ENCODE results near the gene ARHGDIG. TPM values are rescaled to one million over a fixed set of nuclear protein-coding genes. Genes with fewer than 3 reads are reported as not detected.

Gene ARHGDIG
- total RNA-seq, 2 experiments from 2014 or later = not detected

DNA sequence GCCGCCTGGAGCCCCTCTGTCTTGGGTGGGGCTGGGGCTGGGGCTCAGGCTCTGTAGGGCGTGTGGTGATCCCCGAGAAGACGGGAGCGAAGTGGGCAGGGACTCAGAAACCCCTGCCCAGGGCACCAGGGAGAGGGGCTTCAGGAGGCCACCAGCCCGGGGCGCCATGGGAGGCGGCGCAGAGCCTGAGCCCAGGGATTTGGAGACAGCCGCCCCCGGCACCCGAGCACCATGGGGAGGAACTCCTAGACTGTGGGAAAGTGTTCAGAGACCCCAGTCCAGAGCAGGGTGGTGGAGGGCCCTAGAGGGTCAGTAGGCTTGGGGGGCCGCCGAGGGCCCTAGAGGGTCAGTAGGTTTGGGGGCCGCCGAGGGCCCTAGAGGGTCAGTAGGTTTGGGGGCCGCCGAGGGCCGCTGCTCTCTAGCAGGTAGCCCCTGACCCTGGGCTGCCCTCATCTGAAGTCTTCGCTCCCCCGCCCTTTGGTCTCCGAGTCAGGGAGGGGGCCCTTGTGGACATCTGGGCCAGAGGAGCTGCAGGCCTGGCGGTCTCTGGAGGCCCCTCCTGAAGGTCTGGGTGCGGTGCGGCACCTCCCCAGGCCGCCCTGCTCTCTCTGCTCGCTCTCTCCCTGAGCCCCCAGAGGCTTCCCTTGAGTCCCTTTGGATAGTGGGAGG lies 734 bp downstream of the ARHGDIG start:
- Mint-ChIP-seq H3K4me3 (no peak overlapping the region), H3K9me3 (no peaks in the 10 kb centered on the region), H3K27me3 (peaks cover 12% of the 10 kb centered on the region), H3K36me3 (ENCODE audit: low read depth) (no peaks in the 10 kb centered on the region), H3K4me1 (ENCODE audit: low read depth) (peaks cover 8% of the 10 kb centered on the region), H3K27ac (no peak overlapping the region)
- intact Hi-C loops (cut with micrococcal nuclease) = no loop called here
- ChIA-PET POLR2A (no interaction called here), CTCF (no interaction called here)
- DNase-seq (no peak), ATAC-seq (no peak)
- TF ChIP-seq, protein P1, sequence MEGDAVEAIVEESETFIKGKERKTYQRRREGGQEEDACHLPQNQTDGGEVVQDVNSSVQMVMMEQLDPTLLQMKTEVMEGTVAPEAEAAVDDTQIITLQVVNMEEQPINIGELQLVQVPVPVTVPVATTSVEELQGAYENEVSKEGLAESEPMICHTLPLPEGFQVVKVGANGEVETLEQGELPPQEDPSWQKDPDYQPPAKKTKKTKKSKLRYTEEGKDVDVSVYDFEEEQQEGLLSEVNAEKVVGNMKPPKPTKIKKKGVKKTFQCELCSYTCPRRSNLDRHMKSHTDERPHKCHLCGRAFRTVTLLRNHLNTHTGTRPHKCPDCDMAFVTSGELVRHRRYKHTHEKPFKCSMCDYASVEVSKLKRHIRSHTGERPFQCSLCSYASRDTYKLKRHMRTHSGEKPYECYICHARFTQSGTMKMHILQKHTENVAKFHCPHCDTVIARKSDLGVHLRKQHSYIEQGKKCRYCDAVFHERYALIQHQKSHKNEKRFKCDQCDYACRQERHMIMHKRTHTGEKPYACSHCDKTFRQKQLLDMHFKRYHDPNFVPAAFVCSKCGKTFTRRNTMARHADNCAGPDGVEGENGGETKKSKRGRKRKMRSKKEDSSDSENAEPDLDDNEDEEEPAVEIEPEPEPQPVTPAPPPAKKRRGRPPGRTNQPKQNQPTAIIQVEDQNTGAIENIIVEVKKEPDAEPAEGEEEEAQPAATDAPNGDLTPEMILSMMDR (IDR thresholded peaks at IDR 0.05) = no peak

DNA sequence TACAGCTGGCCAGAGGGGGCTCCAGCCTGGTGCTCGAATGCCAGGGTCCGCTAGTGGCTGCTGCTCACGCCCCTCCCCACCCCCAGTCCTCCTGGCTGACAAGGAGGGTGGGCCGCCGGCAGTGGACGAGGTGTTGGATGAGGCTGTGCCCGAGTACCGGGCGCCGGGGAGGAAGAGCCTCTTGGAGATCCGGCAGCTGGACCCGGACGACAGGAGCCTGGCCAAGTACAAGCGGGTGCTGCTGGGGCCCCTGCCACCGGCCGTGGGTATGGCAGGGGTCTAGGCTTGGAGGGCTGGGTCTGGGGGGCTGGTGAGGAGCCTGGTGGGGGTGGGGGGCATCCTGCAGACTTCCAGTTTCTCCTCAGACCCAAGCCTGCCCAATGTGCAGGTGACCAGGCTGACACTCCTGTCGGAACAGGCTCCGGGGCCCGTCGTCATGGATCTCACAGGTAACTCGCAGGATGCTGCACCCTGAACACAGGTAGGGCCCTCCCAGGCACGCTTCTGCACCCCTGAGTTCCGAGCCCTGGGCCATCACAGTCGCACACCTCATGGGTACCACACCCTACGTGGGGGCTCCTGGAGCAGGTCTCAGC lies 1.4 kb downstream of the ARHGDIG start:
- ChIA-PET POLR2A (no interaction called here), CTCF (no interaction called here)
- H3K27ac Mint-ChIP-seq = no peak overlapping the region
- H3K36me3 Mint-ChIP-seq (ENCODE audit: low read depth) = peaks cover 3% of the 10 kb centered on the region
- ATAC-seq (no peak), DNase-seq (no peak)
- intact Hi-C loops (cut with micrococcal nuclease) = no loop called here
- no peaks in the 10 kb centered on the region for H3K9me3 Mint-ChIP-seq
- peaks cover 5% of the 10 kb centered on the region for H3K4me1 Mint-ChIP-seq (ENCODE audit: low read depth)
- TF ChIP-seq, protein P1 (IDR thresholded peaks at IDR 0.05) = no peak
- H3K4me3 Mint-ChIP-seq = no peak overlapping the region
- peaks cover 9% of the 10 kb centered on the region for H3K27me3 Mint-ChIP-seq

DNA sequence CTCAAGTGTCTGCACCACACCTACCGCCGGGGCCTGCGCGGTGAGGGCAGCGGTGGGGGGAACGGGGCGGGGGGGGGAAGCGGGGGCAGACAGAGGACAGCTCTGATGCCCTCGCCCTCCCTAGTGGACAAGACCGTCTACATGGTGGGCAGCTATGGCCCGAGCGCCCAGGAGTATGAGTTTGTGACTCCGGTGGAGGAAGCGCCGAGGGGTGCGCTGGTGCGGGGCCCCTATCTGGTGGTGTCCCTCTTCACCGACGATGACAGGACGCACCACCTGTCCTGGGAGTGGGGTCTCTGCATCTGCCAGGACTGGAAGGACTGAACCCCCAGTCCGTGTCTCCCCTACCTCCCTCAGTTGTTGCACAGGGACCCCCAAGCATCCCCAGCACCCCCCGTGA lies 2.1 kb downstream of the ARHGDIG start:
- CTCF ChIA-PET = no interaction called here
- TF ChIP-seq, protein P1 (IDR thresholded peaks at IDR 0.05) = no peak
- intact Hi-C loops (cut with micrococcal nuclease) = no loop called here
- POLR2A ChIA-PET = no interaction called here
- Mint-ChIP-seq H3K27me3 (peaks cover 6% of the 10 kb centered on the region), H3K4me1 (ENCODE audit: low read depth) (peaks cover 5% of the 10 kb centered on the region), H3K36me3 (ENCODE audit: low read depth) (peaks cover 5% of the 10 kb centered on the region), H3K9me3 (no peaks in the 10 kb centered on the region), H3K27ac (no peak overlapping the region), H3K4me3 (no peak overlapping the region)
- DNase-seq (no peak), ATAC-seq (no peak)

DNA sequence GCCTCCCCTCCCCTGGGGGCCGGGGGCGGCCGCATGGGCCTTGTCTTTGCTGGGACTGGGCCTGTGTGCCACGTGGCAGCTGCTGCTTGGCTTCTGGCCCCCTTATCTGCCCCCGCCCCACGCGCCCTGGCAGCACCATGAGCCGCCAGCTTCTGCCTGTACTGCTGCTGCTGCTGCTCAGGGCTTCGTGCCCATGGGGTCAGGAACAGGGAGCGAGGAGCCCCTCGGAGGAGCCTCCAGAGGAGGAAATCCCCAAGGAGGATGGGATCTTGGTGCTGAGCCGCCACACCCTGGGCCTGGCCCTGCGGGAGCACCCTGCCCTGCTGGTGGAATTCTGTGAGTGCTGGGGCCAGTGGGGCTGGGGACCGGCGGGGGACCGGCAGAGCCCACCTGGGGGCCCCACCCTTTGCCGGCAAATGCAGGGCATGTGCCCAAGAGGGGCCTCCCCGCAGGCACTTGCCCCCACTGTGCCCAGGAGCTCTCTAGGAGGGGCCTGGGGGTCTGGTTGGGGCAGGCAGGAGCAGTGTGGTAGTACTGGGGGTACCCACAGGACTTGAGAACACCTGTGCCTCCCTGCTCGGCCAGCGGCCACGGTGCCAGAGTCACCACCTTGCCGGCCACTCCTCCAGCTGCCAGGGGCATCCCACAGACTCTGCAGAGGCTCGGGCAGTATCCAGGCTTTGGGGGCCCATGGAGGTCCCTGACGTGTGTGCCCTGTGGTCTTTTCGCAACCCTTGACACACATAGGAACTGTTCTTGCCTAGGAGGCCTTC lies 2.8 kb downstream of the ARHGDIG start, which contains the start of gene PDIA2:
TSS of gene PDIA2 (plus strand) at position 132 of the 773 bp plus-strand sequence. CDS start at position 138, 6 bp downstream.
- ChIA-PET POLR2A (no interaction called here), CTCF (no interaction called here)
- no peak within 1 kb of the TSS for H3K27ac Mint-ChIP-seq
- H3K27me3 Mint-ChIP-seq = peaks cover 6% of the 10 kb centered on the region
- no peaks in the 10 kb centered on the region for H3K9me3 Mint-ChIP-seq
- DNase-seq = no peak
- peaks cover 9% of the 10 kb centered on the region for H3K36me3 Mint-ChIP-seq (ENCODE audit: low read depth)
- no peak for ATAC-seq
- H3K4me1 Mint-ChIP-seq (ENCODE audit: low read depth) = peaks cover 5% of the 10 kb centered on the region
- intact Hi-C loops (cut with micrococcal nuclease) = no loop called here
- TF ChIP-seq, protein P1 (IDR thresholded peaks at IDR 0.05) = no peak
- no peak within 1 kb of the TSS for H3K4me3 Mint-ChIP-seq

Measured in activated CD8-positive, alpha-beta T cell treated with anti-CD3 and anti-CD28 coated beads for 36 hours (primary cell).